GM19238 (cell line): ENCODE data around the gene MTCP1.

ENCODE experiments used
- DNase-seq: peaks from one replicate; pipeline ENCODE4 v3.0.0; 2011; ENCODE audit warnings: low spot score; ENCODE audit not compliant: insufficient read length

The MTCP1 gene, protein sequence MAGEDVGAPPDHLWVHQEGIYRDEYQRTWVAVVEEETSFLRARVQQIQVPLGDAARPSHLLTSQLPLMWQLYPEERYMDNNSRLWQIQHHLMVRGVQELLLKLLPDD

DNA sequence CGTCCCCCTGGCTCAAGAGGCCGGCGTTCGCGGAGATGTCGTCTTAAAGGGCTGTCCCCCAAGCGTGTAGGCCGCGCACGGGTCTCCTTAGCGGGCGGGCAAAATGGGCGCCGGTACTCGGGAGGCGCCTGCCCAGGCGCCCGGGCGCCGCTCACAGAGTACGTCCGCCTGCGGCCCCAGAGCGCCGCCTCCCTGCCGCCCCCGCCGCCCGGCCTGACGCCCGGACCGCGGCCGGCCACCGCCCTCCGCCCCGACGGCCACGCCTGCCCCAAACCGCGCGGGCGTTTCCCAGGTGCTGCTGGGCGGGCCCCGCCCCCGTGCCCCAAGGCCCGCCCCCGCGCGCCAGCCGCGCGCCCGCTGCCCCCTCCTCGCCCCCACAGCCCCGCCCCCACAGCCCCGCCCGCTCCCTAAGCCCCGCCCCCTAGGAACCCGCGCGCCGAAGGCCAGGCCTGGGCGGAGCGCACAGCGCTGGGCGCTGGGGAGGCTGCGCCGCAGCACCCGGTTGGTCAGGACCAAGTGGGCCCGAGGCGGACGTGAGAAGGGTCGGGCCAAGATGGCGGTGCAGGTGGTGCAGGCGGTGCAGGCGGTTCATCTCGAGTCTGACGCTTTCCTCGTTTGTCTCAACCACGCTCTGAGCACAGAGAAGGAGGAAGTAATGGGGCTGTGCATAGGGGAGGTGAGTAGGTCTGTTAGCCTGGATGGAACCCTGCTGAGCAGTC lies at the start of gene MTCP1, which contains the start of the genes BRCC3 and CMC4:
TSS of gene MTCP1 (minus strand) at position 162 of the 719 bp plus-strand sequence. CDS start 5,126 bp downstream, outside the sequence.
TSS of gene BRCC3 (plus strand) at position 534 of the 719 bp plus-strand sequence. CDS start at position 554, 20 bp downstream.
TSS of gene CMC4 (minus strand) at position 162 of the 719 bp plus-strand sequence. CDS start 7,113 bp downstream, outside the sequence.
- peak; percentile 82 for DNase-seq

DNA sequence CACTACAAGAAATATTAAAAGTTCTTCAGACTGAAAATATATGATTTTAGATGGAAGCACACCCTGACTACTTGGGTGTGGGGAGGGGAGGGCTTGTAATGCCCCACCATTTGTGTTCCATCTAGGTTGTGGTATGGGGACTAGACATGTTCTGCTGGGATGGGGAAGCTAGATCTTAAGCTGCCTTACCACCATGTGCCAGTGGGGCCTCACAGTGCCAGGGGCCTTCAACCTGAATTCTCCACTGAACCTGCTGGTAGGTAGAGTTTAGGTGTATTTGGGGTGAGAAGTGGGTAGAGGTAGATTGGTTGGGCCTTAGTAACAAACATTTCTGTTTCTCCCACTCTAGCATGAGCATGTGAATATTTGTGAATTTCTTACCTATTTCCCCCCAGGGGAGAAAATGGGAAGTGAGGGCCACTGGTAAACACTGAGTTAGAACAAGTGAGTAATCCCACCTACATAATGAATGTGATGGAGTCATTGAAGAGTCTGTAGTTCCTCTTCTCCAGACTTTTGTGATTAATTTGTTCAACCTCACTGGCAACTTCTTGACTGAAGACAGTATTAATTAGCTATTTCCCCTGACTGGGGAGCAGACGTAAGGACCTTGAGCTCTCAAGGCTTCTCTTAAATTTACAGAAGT lies 44.4 kb upstream of the MTCP1 start:
- DNase-seq, result no peak

DNA sequence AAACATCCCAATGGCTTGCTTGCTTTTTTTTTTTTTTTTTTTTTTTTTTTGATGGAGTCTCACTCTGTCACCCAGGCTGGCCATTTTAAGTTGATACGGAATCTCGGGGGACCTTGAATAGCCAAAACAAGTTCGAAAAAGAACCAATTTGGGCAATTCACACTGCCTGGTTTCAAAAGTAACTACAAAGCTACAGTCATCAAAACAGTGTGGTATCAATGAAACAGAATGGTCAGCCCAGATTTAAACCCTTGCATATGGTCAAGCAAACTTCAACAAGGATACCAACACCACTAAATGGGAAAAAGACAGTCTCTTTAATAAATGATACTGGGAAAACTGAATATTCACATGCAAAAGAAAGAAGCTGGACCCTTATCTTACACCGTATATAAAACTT lies 42.2 kb upstream of the MTCP1 start:
- DNase-seq, result no peak

DNA sequence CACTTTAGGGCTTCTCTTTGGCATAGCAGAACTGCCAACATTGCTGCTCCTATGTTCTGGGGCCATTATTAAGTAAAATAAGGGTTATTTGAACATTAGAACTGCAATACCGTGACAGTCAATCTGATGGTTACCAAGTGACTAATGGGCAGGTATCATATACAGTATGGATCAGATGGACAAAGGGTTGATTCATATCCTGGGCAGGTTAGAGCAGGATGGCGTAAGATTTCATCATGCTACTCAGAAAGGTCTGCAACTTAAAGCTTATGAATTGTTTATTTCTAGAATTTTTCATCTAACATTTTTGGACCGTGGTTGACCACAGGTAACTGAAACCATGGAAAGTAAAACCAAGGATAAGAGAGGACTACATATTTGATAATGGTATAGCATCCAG lies 41.2 kb upstream of the MTCP1 start:
- DNase-seq, result no peak

DNA sequence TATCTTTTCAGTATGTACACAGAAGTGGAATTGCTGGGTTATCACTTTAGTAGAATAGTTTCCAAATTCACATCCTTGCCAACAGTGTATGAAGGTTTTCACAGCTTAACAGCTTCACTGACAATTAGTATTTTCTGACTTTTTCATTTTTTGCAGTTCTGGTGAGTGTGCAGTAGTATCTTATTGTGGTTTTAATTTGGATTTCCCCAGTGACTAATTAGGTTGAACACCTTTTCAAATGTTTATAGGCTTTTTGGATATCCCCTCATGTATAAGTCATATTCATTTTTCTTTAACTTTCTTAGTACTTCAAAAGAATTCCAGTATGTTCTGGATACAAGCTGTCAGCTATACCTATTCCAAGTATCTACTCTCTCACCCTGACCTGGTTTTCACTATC lies 37.5 kb upstream of the MTCP1 start:
- DNase-seq, result no peak

DNA sequence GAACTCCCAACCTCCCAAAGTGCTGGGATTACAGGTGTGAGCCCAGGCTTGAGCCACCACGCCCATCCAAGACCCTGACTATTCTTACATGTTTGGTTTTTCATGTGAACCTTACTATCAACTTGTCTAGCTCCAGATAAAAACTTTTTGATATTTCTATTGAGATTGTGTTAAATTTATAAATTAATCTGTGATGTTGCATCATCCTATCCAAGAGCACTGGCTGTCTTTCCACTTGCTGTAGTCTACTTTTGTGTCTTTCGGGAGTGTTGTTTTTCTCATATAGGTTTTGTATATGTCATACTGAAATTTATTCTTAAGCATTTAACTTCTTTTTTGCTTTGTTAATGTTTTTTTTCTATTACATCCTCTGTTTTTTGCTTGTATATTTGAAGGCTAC lies 35.0 kb upstream of the MTCP1 start:
- DNase-seq, result no peak

DNA sequence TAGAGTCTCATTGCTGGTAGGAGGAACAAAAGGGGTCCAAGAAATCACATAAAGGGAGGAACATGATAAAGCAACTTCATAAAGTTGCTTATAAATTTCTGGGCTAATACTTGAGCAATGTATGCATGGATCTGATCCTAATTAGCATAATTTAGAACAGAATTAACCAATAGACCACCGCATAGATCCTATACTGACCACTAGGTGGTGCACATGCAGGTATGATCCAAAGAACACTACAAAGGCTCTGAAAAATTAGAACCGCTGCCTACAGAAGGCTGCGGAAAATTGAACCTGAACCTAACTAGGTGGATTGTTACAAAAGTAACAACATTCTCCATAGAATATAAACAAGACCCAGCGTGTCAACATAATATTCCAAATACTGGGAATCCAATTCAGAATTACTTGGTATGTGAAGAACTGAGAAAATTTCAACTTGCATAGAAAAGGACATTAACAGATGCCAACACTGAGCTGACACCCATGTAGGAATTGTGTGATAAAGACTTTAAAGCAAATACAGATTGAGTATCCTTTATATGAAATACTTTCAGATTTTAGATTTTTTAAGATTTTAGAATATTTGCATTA lies 23.6 kb upstream of the MTCP1 start:
- no peak for DNase-seq

DNA sequence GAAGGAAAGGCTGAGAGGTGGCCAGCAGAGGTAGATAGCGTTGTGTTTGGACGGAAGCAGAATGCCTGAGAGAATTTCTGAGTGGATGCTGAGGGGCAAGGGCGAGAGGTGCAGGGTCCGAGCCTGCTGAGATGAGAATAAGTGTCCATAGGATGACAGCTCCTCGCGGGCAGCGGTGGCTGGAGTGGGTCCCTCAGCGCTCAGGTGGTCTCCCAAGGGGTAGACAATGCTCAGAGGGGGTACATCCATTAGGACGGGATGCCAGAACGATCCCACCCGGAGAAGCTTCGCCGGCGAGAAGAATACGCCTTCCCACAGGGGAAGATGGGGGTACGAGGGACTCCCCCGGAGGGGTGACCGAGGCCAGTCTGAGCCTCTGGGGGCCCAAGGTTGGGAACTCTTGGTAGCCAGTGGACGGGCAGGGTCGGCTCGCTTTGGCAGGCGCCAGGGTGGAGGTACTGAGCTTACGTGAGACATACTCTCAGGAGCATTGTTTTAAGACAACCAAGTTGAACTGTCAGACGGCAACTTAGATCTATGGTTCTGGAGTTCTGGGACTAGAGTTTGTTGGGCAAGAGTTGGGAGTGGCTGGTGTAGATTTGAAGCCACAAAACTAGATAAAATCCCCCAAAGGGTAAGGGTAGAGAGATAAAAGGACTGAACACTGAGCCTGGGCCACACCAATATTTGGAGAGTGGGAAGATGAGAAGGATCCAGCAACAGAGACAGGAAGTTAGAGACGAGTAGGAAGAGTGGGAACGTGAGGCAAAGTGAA lies 16.2 kb upstream of the MTCP1 start:
- no peak for DNase-seq

DNA sequence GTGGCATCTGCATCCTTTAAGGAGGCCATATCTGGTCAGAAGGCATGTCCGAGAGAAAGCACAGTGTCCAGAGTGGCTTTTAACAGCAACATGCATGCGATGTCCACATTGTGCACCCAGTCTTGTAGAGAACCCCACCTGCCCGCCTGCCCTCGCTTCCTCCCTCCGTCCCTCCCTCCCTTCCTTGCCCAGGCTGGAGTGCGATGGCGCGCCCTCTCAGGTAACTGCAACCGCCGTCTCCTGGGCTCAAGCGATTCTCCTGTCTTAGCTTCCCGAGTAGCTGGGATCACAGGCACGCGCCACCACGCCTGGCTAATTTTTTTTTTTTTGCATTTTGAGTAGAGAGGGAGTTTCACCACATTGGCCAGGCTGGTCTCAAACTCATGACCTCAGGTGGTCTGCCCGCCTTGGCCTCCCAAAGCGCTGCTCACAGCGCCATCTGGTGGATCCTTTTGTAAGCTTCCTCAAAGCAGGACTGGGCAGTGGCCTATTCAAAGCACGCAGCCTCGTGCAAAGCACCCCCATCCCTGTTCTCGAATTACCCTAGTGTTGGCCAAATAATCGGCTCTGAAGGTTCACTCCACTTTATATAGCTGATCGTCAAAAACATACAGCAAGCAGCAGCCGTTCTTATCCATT lies 15.4 kb upstream of the MTCP1 start:
- no peak for DNase-seq

DNA sequence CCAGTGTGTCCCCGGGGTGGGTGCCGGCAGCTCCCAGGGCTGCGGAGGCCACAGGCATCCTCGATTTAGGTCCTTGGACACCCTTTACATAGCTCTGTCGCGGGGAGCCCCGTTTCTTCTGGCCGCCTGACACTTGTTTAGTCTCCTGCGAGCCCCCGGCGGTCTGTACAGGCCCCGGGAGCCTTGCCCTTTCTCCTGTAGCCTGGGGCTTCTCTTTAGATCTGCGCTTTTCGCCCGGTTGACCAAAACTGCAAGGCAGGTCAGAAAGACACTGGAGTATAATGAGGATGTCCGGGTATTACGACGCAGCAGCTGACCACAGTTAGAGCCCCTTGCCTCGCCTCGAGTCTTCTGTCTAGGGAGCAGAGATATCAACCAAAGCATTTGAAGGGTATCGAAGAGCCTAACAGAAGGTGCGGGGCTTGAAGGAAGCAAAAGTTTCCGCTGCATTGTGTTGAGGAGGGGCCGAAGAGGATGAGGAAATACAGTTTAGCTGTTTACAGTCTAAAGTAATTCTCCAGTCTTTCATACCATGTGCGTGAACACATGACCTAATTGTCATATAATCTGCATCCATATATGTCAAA lies 851 bp upstream of the MTCP1 start:
- DNase-seq, result no peak

DNA sequence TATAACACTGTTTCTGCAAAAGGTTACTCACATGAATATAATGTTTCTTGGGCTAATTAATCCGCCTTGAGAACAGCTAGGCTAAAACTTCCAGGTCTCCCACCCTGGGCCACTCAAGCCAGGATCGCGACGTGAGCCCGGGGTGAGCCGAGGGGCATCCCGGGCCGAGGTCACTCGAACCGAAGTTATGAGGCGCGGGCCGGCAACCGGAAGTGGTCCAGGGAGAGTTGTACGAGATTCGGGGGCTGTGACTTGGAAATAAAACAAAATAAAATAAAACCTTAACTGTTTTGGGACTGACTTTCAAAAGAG lies 317 bp downstream of the MTCP1 start:
- peak; percentile 13 for DNase-seq

DNA sequence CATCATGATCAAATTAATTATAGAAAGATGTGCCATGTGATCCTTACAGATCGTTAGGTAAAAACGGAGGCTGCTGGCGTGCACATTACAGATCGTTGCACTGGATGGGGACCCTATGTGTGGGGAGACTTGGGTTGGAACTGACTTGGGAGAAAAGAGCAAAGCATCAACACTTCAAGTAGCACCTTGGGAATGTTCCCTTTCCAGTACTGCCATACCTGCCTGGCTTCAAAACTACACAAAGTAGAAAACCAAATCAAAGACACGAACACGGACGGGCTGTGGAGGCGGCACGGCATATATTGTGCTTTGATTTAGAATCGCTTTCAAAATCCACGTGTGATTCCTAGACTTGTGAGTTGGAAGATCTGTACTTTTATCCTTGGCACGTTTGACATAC lies 898 bp downstream of the MTCP1 start:
- DNase-seq, result no peak

DNA sequence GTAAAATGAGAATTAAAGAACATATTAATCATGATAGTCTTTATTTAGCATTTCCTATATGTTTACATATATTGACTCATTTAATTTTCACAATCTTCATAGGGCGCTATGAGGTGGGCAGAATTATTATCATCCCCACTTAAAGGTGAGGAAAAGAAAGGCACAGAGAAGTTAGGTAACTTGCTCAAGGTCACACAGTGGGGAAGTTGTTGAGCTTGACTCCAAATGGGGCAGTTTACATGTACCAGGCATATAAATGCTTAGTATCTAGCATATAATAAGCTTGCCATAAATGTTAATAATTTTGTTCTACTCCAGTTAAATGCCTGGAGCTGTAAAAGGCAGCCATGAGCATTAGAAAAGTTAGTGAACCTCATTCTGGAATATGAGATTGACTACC lies 1.5 kb downstream of the MTCP1 start:
- DNase-seq, result no peak

DNA sequence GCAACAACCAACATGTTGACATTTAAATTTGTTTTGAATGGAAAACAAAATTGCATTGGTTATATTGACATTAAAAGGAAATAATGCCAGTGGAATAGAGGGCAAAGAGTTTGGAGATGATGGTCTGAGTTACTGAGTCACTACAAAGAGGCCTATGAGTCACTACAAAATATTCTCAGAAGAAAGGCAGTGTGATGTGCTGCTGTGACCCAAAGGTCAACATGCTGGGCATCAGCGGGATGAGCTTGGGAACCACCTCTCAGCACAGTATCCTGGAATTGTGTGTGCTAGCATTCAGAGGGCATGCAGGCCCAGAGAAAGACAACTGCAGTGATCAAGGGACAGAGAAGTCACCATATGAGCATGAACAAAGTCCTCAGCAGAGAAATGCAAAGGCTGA lies 2.8 kb downstream of the MTCP1 start:
- DNase-seq, result no peak

DNA sequence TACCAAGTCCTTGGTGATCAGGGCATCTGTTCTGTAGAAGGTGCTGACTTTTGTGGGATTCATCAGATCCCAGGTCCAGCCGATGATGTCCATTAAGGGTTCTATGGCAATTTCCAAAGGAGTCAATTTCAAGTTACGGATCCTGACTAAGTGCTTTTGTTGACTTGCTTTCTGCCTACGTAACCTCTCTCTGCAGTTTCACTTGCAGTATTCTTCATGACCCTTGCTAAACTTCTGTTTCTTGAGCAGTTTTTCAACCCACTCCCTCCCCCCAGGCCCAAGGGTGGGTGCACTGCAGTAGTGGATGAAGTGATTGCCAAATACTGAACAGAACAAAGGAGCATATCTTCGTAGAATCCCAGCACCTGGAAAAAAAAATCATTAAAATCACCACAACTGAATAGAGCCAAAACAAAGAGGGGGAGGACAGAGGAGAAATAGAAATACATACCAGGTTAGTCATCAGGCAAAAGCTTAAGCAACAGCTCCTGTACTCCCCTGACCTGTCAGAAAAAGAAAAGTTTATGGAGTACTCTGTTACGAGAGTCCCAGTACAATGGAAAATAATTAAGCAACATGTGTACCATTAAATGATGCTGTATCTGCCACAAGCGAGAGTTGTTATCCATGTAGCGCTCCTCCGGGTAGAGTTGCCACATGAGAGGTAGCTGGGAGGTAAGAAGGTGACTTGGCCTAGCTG lies 5.8 kb downstream of the MTCP1 start:
- no peak for DNase-seq

DNA sequence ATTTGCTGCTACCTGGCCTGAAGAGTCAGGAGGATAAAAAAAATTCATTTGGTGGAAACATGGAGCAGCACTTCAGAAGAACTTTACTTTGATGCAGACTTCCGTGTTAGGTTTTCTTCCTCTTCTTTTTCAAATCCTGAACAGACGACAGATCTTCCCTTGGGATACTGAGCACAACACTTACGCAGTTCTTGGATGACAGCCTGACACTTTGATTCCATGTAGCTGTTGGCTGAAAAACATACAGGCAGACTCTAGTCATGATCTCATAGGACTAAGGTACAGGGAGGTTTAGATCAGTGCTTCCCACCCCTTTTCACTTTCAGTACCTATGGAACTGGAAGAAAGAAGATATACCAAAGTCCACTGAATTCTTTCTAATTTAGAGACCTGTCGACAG lies 9.2 kb downstream of the MTCP1 start:
- DNase-seq, result no peak

DNA sequence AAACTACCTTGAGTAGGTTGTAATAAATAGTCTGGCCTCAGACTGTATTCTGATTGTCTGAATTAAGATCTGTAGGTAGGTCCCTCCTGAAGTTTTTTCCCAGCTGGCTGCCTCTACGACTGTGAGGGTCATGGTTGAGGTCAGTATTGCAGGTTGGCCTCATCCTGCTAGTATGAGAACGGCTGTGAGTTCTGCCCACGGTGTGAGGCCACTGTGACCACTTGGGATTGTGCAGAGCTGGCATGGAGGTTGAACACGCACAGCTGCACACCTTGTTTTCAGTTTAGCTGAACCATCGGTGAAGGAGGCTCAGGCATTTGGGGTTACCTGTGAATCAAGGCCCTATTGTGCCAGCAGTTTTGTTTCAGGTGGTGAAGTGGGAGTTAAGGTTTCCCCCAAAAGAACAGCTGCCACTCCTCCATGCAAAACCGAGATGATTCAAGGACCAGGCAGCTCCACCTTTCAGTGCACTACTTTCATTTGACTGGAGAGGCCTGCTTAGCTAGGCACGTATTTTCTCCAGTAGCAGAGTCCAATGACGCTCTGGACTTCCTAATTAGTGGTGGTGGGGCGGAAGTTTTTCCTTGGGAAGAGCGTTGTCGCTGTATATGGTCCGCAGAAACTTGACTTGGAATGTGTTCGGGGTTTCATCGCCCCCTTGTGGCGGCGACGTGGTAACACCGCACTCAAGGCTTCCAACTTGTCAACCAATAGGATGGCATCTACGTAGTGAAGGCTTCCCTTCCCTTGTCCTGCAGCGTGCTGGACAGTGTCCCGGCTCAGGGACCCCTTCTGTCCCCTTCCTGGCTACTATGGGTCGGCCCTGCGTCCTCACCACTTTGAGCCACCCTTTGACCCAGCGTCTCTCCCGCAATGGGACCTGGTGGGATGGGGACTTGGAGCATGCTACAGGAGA lies 13.8 kb downstream of the MTCP1 start:
- DNase-seq, result peak; percentile 23

DNA sequence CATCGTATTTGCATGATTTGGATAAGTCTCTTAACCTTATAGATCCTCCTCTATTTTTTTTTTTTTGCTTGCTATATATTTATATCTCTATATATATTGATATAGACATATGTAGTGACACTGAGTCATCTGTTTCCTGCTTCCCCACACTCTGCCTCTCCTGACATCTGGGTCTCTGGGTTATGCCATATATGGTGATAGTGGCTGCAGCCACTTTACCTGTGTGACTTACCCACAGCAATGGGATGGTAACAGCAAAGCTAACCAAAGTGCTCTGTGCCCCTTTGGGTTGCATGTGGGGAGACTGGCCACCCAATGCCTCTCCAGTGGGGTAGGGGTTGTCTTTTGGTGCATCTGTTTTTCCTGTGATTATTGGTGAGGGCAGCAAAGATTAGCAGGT lies 14.5 kb downstream of the MTCP1 start:
- no peak for DNase-seq

DNA sequence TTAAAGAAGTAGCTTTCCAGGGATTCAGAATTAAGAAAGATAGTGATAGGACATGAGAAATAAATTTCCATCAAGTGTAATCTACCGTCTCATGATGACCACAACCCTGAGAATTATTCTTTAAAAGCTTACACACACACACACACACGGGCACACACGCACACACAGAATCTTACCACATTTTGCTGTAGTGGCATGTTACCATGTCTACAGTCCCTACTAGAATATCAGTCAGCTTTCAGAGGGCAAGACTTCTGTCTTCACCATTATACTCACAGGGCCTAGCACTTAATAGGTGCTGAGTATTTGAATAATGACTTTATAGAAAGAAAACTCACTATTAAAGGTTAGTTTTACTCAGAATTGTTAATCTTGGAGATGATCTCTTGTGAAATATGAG lies 15.4 kb downstream of the MTCP1 start:
- no peak for DNase-seq
